ENCODE data around the gene KRT72. TPM values are rescaled to one million over a fixed set of nuclear protein-coding genes. Genes with fewer than 3 reads are reported as not detected.

The KRT72 gene
- total and polyA plus RNA-seq, 4 donors: not detected

- Histone ChIP-seq H3K9me3 (ENCODE audit: control insufficient read depth in 4 of 4, low read length in 3 of 4) (no peaks in the 10 kb centered on the region), H3K4me1 (ENCODE audit: control insufficient read depth in 4 of 4, insufficient read depth in 4 of 4, low read length in 3 of 4) (peaks cover 0 to 4% (median 0%) of the 10 kb centered on the region in 4 donors), H3K27me3 (ENCODE audit: control insufficient read depth in 4 of 4, insufficient read depth in 4 of 4, low read length in 3 of 4) (no peaks in the 10 kb centered on the region), H3K27ac (ENCODE audit: low read depth in 1 of 2, low read length in 2 of 2) (no peak overlapping the region), H3K9ac (ENCODE audit: low read depth in 1 of 2, low read length in 2 of 2) (no peak overlapping the region), H3K4me3 (ENCODE audit: low read depth in 1 of 3, low read length in 3 of 3) (no peak overlapping the region), H3K36me3 (ENCODE audit: control insufficient read depth in 4 of 4, insufficient read depth in 3 of 4, low read depth in 1 of 4, low read length in 3 of 4) (no peaks in the 10 kb centered on the region)
- WGBS: 68% methylated on average over 6 of the region's 6 CpGs
- no peak for DNase-seq (ENCODE audit: low spot score)
- TF ChIP-seq HNF4G (IDR thresholded peaks at IDR 0.05) (no peak), JUND (IDR thresholded peaks at IDR 0.05) (no peak), NR2F2 (IDR thresholded peaks at IDR 0.05) (no peak), HNF4A (conservative IDR thresholded peaks at IDR 0.05) (no peak), REST (IDR thresholded peaks at IDR 0.05) (no peak), FOXA1 (IDR thresholded peaks at IDR 0.05) (no peak), TAF1 (conservative IDR thresholded peaks at IDR 0.05) (no peak), RXRA (IDR thresholded peaks at IDR 0.05) (no peak), RAD21 (IDR thresholded peaks at IDR 0.05) (no peak), YY1 (IDR thresholded peaks at IDR 0.05) (no peak), ZBTB33 (IDR thresholded peaks at IDR 0.05) (no peak)
Observed at GRCh38 chr12:52555577-52555976, 45.7 kb downstream of the KRT72 start.

- Histone ChIP-seq H3K4me3 (ENCODE audit: low read depth in 1 of 3, low read length in 3 of 3) (no peak within 1 kb of the TSS), H3K9ac (ENCODE audit: low read depth in 1 of 2, low read length in 2 of 2) (no peak within 1 kb of the TSS), H3K4me1 (ENCODE audit: control insufficient read depth in 4 of 4, insufficient read depth in 4 of 4, low read length in 3 of 4) (peaks cover 0 to 4% (median 0%) of the 10 kb centered on the region in 4 donors), H3K27ac (ENCODE audit: low read depth in 1 of 2, low read length in 2 of 2) (no peak within 1 kb of the TSS), H3K9me3 (ENCODE audit: control insufficient read depth in 4 of 4, low read length in 3 of 4) (no peaks in the 10 kb centered on the region), H3K27me3 (ENCODE audit: control insufficient read depth in 4 of 4, insufficient read depth in 4 of 4, low read length in 3 of 4) (no peaks in the 10 kb centered on the region), H3K36me3 (ENCODE audit: control insufficient read depth in 4 of 4, insufficient read depth in 3 of 4, low read depth in 1 of 4, low read length in 3 of 4) (no peaks in the 10 kb centered on the region)
- DNase-seq (ENCODE audit: low spot score): no peak
- 93% methylated on average over 14 of the region's 14 CpGs for WGBS
- TF ChIP-seq FOXA1 (IDR thresholded peaks at IDR 0.05) (no peak), SP1 (IDR thresholded peaks at IDR 0.05) (no peak), HNF4G (IDR thresholded peaks at IDR 0.05) (no peak), FOXA2 (IDR thresholded peaks at IDR 0.05) (no peak), RAD21 (IDR thresholded peaks at IDR 0.05) (no peak), HNF4A (conservative IDR thresholded peaks at IDR 0.05) (no peak), ATF3 (IDR thresholded peaks at IDR 0.05) (no peak), CTCF (IDR thresholded peaks at IDR 0.05; ENCODE audit: low read depth, low read length, missing input control) (no peak), MAX (IDR thresholded peaks at IDR 0.05) (no peak), EGR1 (IDR thresholded peaks at IDR 0.05; ENCODE audit: low read depth in 2 of 2) (no peak), NR2F2 (IDR thresholded peaks at IDR 0.05) (no peak), TAF1 (conservative IDR thresholded peaks at IDR 0.05) (no peak), JUND (IDR thresholded peaks at IDR 0.05) (no peak), GABPA (IDR thresholded peaks at IDR 0.05 in 1 of 2, conservative IDR thresholded peaks at IDR 0.05 in 1 of 2) (no peak), YY1 (IDR thresholded peaks at IDR 0.05) (no peak), RXRA (IDR thresholded peaks at IDR 0.05) (no peak)
Observed at GRCh38 chr12:52552681-52553195, 48.5 kb downstream of the KRT72 start, which contains the start of gene KRT71. KRT71 (minus strand) TSS chr12:52553145; CDS start chr12:52553077, 68 bp downstream.

Data from liver (tissue), 9 donors.